Measurements from ENCODE around the gene IDH3B. TPM values are rescaled to one million over a fixed set of nuclear protein-coding genes. Genes with fewer than 3 reads are reported as not detected.

The IDH3B gene
- total and polyA plus RNA-seq, 2 of the 13 experiments (the other 11 are each of a cell fraction or from before 2014, with no cell fraction given) = 215 to 254 TPM

DNA sequence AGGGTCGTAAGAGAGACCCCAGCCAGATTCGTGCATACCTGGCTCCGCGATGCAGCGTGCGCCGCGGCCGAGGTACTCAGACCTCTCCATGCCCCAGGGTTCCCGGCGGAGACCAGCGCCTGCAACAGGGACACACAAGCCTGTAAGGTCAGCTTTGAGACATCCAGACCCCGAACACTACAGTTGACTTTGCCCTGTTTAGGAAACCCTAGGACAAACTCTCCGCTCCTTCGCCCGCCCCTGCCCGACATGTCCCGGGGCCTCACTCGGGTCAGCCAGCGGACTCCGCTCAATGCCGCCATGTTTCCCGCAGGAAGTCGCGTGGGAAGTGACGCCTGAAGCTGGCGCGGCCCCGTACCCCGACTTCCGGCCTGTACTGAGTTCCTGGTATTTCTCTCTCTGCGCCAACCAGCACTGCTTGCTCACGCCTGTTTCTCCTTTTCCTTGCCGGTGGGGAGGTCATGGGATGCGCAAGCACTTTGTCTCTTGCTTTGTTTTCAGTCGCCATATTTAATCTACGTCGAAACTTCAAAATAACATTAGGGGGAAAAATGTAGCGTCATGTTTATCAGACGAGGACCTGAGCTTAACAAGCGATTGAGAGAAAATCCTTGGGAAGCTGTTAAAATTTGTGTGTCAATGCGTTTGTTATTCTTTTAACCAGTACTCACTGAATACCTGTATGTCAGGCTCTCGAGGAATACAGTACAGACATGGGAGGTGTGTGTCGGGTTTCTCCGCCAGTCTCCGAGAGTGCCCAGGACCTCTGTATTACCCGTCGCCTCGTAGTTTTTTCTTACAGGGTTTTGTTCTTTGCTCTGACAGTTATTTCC is at the start of gene IDH3B (continued):
- TF ChIP-seq, protein P1, sequence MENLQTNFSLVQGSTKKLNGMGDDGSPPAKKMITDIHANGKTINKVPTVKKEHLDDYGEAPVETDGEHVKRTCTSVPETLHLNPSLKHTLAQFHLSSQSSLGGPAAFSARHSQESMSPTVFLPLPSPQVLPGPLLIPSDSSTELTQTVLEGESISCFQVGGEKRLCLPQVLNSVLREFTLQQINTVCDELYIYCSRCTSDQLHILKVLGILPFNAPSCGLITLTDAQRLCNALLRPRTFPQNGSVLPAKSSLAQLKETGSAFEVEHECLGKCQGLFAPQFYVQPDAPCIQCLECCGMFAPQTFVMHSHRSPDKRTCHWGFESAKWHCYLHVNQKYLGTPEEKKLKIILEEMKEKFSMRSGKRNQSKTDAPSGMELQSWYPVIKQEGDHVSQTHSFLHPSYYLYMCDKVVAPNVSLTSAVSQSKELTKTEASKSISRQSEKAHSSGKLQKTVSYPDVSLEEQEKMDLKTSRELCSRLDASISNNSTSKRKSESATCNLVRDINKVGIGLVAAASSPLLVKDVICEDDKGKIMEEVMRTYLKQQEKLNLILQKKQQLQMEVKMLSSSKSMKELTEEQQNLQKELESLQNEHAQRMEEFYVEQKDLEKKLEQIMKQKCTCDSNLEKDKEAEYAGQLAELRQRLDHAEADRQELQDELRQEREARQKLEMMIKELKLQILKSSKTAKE (CRISPR knock-in tag; IDR thresholded peaks at IDR 0.05; ENCODE audit: borderline replicate concordance) = 0 out of 2 replicates have a peak, but pooled peaks have one; percentile 28
- no peak for TF ChIP-seq REL (CRISPR knock-in tag; conservative IDR thresholded peaks at IDR 0.05)
- TF ChIP-seq, protein P2, sequence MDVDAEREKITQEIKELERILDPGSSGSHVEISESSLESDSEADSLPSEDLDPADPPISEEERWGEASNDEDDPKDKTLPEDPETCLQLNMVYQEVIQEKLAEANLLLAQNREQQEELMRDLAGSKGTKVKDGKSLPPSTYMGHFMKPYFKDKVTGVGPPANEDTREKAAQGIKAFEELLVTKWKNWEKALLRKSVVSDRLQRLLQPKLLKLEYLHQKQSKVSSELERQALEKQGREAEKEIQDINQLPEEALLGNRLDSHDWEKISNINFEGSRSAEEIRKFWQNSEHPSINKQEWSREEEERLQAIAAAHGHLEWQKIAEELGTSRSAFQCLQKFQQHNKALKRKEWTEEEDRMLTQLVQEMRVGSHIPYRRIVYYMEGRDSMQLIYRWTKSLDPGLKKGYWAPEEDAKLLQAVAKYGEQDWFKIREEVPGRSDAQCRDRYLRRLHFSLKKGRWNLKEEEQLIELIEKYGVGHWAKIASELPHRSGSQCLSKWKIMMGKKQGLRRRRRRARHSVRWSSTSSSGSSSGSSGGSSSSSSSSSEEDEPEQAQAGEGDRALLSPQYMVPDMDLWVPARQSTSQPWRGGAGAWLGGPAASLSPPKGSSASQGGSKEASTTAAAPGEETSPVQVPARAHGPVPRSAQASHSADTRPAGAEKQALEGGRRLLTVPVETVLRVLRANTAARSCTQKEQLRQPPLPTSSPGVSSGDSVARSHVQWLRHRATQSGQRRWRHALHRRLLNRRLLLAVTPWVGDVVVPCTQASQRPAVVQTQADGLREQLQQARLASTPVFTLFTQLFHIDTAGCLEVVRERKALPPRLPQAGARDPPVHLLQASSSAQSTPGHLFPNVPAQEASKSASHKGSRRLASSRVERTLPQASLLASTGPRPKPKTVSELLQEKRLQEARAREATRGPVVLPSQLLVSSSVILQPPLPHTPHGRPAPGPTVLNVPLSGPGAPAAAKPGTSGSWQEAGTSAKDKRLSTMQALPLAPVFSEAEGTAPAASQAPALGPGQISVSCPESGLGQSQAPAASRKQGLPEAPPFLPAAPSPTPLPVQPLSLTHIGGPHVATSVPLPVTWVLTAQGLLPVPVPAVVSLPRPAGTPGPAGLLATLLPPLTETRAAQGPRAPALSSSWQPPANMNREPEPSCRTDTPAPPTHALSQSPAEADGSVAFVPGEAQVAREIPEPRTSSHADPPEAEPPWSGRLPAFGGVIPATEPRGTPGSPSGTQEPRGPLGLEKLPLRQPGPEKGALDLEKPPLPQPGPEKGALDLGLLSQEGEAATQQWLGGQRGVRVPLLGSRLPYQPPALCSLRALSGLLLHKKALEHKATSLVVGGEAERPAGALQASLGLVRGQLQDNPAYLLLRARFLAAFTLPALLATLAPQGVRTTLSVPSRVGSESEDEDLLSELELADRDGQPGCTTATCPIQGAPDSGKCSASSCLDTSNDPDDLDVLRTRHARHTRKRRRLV (CRISPR knock-in tag; IDR thresholded peaks at IDR 0.05) = peak; percentile 93
- peak; percentile 20; the same call in 1 of the 2 replicates for TF ChIP-seq KAT2B (IDR thresholded peaks at IDR 0.05; ENCODE audit: borderline replicate concordance, low read depth, low read length)
- no peak; the same call in none of the 2 replicates for TF ChIP-seq ZNF614 (CRISPR knock-in tag; IDR thresholded peaks at IDR 0.05; ENCODE audit: borderline replicate concordance)
- no peak; the same call in 1 of the 2 replicates for TF ChIP-seq ZNF460 (CRISPR knock-in tag; IDR thresholded peaks at IDR 0.05; ENCODE audit: borderline replicate concordance)
- TF ChIP-seq, protein P3, sequence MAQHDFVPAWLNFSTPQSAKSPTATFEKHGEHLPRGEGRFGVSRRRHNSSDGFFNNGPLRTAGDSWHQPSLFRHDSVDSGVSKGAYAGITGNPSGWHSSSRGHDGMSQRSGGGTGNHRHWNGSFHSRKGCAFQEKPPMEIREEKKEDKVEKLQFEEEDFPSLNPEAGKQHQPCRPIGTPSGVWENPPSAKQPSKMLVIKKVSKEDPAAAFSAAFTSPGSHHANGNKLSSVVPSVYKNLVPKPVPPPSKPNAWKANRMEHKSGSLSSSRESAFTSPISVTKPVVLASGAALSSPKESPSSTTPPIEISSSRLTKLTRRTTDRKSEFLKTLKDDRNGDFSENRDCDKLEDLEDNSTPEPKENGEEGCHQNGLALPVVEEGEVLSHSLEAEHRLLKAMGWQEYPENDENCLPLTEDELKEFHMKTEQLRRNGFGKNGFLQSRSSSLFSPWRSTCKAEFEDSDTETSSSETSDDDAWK (CRISPR knock-in tag; IDR thresholded peaks at IDR 0.05) = no peak
- TF ChIP-seq SALL1 (CRISPR knock-in tag; IDR thresholded peaks at IDR 0.05) = peak; percentile 94
- TF ChIP-seq HOXA3 (CRISPR knock-in tag; IDR thresholded peaks at IDR 0.05) = peak; percentile 100
- TF ChIP-seq, protein P4, sequence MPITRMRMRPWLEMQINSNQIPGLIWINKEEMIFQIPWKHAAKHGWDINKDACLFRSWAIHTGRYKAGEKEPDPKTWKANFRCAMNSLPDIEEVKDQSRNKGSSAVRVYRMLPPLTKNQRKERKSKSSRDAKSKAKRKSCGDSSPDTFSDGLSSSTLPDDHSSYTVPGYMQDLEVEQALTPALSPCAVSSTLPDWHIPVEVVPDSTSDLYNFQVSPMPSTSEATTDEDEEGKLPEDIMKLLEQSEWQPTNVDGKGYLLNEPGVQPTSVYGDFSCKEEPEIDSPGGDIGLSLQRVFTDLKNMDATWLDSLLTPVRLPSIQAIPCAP (CRISPR knock-in tag; IDR thresholded peaks at IDR 0.05; ENCODE audit: low read depth) = no peak
- TF ChIP-seq, protein P5, sequence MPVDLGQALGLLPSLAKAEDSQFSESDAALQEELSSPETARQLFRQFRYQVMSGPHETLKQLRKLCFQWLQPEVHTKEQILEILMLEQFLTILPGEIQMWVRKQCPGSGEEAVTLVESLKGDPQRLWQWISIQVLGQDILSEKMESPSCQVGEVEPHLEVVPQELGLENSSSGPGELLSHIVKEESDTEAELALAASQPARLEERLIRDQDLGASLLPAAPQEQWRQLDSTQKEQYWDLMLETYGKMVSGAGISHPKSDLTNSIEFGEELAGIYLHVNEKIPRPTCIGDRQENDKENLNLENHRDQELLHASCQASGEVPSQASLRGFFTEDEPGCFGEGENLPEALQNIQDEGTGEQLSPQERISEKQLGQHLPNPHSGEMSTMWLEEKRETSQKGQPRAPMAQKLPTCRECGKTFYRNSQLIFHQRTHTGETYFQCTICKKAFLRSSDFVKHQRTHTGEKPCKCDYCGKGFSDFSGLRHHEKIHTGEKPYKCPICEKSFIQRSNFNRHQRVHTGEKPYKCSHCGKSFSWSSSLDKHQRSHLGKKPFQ (CRISPR knock-in tag; IDR thresholded peaks at IDR 0.05; ENCODE audit: insufficient replicate concordance) = peak; percentile 37
- TF ChIP-seq, protein P6, sequence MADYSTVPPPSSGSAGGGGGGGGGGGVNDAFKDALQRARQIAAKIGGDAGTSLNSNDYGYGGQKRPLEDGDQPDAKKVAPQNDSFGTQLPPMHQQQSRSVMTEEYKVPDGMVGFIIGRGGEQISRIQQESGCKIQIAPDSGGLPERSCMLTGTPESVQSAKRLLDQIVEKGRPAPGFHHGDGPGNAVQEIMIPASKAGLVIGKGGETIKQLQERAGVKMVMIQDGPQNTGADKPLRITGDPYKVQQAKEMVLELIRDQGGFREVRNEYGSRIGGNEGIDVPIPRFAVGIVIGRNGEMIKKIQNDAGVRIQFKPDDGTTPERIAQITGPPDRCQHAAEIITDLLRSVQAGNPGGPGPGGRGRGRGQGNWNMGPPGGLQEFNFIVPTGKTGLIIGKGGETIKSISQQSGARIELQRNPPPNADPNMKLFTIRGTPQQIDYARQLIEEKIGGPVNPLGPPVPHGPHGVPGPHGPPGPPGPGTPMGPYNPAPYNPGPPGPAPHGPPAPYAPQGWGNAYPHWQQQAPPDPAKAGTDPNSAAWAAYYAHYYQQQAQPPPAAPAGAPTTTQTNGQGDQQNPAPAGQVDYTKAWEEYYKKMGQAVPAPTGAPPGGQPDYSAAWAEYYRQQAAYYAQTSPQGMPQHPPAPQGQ (CRISPR knock-in tag; IDR thresholded peaks at IDR 0.05; ENCODE audit: borderline replicate concordance) = no peak; the same call in 1 of the 2 replicates
- peak; percentile 88 for TF ChIP-seq DMAP1 (CRISPR knock-in tag; IDR thresholded peaks at IDR 0.05)
- peak; percentile 88 for TF ChIP-seq ISL2 (CRISPR knock-in tag; IDR thresholded peaks at IDR 0.05)

Data from HepG2 (cell line).